Measurements from ENCODE around the gene MRPL3.
"Not testable (repeated sequence)": the region's sequence is repeated elsewhere in the genome, so short reads cannot be mapped to it uniquely, and the experiment has no call there.

The MRPL3 gene

GRCh38 chr3:131494706-131495105 is 8.1 kb downstream of the MRPL3 start:
- DNase-seq (ENCODE audit: low spot score) = no peak

GRCh38 chr3:131491775-131492174 is 11.0 kb downstream of the MRPL3 start:
- DNase-seq (ENCODE audit: low spot score) = no peak

GRCh38 chr3:131491084-131491483 is 11.7 kb downstream of the MRPL3 start:
- no peak for DNase-seq (ENCODE audit: low spot score)

GRCh38 chr3:131486545-131486944 is 16.2 kb downstream of the MRPL3 start:
- not testable (repeated sequence) for DNase-seq (ENCODE audit: low spot score)

- DNase-seq (ENCODE audit: low spot score) = no peak
These were observed 17.7 kb downstream of the MRPL3 start for GRCh38 chr3:131485119-131485518.

DNA sequence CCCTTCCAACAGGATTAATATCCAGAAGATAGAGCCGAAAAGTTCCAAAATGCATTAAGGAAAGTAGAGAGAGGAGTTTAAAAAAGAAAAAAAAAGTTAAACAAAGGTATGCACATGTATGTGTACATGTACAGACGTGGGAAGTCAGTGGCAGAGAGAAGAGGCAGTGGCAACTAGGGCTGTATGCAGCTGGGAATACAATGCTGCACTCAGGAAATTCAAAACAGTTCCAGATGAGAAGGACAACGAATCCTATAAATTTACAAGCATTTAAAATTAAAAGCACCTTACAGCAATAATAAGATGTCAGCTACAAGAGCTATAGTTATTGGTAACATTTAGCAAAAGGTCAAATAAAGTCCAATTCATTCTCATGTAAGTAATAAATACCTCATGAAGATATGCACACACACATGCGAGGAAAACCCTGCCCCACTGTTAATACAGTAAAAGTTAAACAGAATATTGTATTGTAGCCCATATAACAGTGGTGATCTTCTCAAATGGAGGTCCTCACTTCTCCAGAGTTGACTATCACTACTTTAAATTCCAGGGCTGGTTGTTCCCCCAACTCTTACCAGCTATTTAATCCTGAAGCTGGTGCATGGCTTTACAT is 18.2 kb downstream of the MRPL3 start:
- no peak for DNase-seq (ENCODE audit: low spot score)

GRCh38 chr3:131480116-131480515 is 22.7 kb downstream of the MRPL3 start:
- no peak for DNase-seq (ENCODE audit: low spot score)

- no peak for DNase-seq (ENCODE audit: low spot score)
These were observed 25.0 kb downstream of the MRPL3 start for GRCh38 chr3:131477813-131478212.

DNA sequence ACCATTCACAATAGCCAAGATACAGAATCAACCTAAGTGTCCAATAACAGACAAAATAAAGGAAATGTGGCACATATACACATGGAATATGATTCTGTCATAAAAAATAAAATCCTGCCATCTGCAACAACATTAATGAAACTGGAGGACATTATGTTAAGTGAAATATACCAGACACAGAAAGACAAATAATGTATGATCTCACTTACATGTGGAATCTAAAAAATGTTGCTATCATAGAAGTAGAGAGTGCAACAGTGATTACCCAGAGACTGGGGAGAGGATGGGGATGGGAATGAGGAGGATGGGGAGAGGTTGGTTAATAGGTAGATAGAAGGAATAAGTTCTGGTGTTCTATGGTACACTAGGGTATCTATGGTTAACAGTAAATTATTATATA is 28.7 kb downstream of the MRPL3 start:
- DNase-seq (ENCODE audit: low spot score) = no peak

DNA sequence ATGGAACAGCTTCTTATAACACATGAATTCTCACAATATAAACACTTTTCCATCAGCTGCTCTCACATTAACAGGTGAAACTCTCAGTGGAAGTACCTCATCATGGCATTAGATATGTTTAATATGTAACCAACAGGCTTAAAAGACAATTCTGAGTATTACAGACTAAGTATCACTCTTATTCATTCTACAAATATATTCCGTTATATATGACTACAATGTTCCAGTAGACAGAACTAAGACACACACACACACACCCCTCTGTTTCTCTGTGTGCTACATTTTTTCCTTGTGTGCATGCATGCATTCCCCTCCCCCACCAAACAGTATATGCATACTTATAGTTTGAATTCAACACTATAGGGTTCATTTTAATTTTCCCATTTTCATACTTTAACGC is 32.4 kb downstream of the MRPL3 start:
- no peak for DNase-seq (ENCODE audit: low spot score)

DNA sequence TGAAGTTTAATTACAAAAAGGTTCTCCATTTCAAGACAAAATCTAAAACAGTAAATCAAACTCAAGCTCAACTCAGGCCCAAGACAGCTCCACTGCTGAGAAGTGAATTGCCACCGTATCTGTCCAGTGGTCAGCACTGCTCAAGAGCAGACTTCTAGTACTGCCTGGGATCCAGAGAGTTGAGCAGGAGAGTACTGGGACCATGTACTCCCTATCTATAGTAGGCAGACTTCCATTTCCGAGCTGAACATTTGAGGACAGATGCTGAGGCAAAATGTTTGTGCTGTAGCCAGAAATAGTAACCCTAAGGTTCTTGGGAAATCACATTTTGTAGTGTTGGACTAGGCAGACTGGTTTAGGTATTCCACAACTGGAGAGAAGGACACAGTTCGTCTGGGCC is 44.1 kb downstream of the MRPL3 start:
- no peak for DNase-seq (ENCODE audit: low spot score)

- DNase-seq (ENCODE audit: low spot score) = no peak
These were observed 45.6 kb downstream of the MRPL3 start for GRCh38 chr3:131457220-131457619.

DNA sequence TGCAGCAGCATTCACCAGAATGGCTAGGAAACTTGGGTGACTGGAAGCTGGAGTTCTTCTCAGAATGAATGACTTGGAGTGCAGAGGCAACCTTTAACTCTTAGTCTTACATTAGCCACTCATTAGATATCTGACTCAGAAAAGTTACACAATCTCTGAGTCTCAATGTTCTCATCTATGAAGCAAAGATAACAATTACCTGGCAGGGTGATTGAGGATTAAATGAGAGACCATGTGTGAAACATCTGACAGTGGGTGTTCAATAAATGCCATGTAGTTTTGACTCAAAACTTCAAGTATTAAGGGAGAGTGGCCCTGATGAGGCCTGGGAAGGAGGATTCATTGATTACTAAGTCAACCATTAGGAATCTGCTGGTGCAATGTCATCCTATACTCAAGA is 48.3 kb downstream of the MRPL3 start:
- DNase-seq (ENCODE audit: low spot score) = no peak

- no peak for DNase-seq (ENCODE audit: low spot score)
These were observed 49.2 kb downstream of the MRPL3 start for GRCh38 chr3:131453533-131453932.

DNA sequence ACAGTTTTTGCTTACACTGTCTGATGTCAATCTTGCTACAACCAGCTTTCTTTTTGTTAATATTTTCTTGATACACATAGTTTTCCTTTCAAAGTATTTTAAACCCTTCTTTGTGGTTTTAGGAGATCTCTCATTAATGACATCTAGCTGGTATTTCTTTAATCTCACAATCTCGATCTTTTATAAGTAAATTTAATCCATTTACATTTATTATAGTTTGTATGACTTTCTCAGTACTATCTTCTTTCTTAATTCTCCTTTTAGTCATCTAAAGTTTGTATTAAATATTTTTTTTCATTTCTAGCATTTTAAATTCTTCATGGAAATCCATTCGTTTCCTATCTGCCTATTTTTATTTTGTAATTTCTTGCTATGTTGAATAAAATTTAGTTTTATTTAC is 55.4 kb downstream of the MRPL3 start:
- no peak for DNase-seq (ENCODE audit: low spot score)

DNA sequence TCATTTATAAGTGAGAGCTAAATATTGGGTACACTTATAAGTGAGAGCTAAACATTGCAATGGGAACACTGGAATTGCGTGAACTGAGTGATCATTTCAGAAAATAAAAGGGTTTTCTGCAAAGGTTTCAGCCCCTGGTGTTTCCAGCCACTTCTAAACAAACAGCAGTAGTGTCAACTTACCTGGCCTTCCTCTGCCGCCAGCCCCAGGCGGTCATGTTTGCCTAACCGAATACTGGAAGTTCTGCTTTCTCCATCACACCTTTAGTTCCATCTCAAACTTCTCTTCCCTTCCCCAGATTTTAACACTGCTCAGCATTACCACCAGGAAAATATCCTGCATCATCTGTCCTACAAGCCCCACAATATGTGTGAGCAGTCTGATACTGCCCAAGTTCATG is 58.6 kb downstream of the MRPL3 start:
- no peak for DNase-seq (ENCODE audit: low spot score)

DNA sequence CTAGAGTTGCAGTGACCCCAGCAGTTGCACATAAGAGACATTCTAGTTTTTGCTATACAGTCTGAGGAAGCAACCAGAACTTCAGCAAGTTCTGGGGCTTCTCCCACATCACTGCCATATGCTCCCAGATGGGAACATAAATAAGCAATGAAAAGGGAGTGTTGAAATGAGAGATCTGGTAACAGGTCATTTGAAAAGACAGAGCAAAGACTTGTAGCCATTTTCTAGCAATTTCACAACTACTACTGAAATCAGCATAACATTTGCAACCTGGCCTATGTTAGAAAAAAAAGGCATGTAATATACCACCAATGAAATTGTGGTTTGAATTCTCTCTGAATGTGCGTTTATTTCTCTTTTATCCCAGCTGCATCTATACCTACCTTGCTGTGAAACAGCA is 63.7 kb downstream of the MRPL3 start:
- no peak for DNase-seq (ENCODE audit: low spot score)

DNA sequence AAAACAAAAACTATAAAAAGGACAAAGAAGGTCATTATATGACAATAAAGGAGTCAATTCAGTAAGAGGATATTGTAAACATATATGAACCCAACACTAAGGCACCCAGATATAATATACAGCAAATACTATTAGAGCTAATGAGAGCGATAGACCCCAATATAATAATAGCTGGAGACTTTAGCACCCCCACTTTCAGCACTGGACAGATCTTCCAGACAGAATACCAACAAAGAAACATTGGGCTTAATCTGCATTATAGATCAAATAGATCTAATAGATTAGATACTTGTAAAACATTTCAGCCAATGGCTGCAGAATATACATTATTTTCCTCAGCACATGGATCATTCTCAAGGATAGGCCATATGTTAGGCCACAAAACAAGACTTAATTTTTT is 67.8 kb downstream of the MRPL3 start:
- DNase-seq (ENCODE audit: low spot score) = no peak

GRCh38 chr3:131432441-131432840 is 70.3 kb downstream of the MRPL3 start:
- DNase-seq (ENCODE audit: low spot score) = no peak

DNA sequence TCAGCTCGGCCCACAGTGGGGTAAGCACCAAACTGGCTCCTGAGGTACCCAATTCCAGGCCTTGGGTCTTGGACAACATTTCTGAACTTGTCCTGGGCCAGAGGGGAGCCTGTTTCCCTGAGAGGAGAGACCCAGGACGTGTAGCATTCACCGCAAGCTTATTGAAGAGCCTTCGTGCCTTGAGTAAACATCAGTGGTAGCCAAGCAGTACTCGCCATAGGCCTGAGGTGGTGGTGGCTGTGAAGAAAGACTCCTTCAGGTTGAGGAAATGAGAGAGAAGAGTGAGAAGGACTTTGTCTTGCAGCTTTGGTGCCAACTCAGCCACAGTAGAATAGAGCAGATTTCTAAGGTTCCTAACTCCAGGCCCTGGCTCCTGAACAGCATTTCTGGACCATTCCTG is 71.0 kb downstream of the MRPL3 start:
- no peak for DNase-seq (ENCODE audit: low spot score)

GRCh38 chr3:131427226-131427625 is 75.5 kb downstream of the MRPL3 start:
- no peak for DNase-seq (ENCODE audit: low spot score)

- no peak for DNase-seq (ENCODE audit: low spot score)
These were observed 80.7 kb downstream of the MRPL3 start for GRCh38 chr3:131421957-131422498.

GRCh38 chr3:131421301-131421700 is 81.5 kb downstream of the MRPL3 start:
- DNase-seq (ENCODE audit: low spot score) = no peak

GRCh38 chr3:131417751-131418150 is 85.0 kb downstream of the MRPL3 start:
- no peak for DNase-seq (ENCODE audit: low spot score)

Data from kidney capillary endothelial cell (primary cell).